Endothelial cell of hepatic sinusoid (primary cell): ENCODE data around the gene GRIA2.
"Not testable (repeated sequence)": the region's sequence is repeated elsewhere in the genome, so short reads cannot be mapped to it uniquely, and the experiment has no call there.

Source experiments
- in situ Hi-C: cut with HindIII; loops from 2 replicates; pipeline ENCODE4 v1.10.0; 2017; ENCODE audit warnings: low sequenced_read_pairs

GRIA2 gene

GRCh38 chr4:157246964-157247363, 26.4 kb downstream of the GRIA2 start:
- in situ Hi-C loops: no loop called here

DNA sequence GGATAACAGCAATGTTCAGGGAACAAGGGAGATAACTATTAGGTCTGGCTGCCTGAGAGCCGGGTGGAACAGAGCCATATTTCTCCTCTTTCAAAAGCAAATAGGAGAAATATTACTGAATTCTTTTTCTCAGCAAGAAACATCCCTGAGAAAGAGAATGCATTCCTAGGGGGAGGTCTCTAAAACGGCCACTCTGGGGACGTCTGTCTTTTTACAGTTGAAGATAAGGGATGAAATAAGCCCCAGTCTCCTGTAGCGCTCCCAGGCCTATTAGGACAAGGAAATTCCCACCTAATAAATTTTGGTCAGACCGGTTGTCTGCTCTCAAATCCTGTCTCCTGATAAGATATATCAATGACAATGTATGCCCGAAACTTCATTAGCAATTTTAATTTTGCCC, 37.6 kb downstream of the GRIA2 start:
- in situ Hi-C loops: not testable (repeated sequence)

GRCh38 chr4:157265281-157265680, 44.8 kb downstream of the GRIA2 start:
- in situ Hi-C loops: no loop called here

DNA sequence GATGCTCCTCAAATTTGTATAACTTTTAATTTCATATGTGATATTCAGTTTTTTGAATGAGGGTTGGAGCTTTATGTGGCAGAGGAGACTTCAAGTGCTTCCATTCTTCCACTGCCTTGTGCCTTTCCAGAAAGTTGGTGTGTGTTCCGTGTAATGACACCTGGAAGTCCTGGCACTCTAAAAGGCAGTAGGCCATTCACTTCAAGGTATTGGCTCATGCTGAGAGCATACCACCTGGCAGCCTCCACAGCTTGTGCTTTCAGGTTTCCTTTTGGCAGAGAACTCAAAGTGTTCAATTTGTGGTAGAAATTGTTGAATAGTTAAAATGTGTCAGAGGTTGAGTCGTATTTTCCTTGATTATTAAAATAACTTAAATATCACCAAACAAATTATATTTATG, 49.6 kb downstream of the GRIA2 start:
- in situ Hi-C loops: no loop called here

GRCh38 chr4:157270552-157270951, 50.0 kb downstream of the GRIA2 start:
- in situ Hi-C loops: no loop called here

- in situ Hi-C loops: no loop called here
These were observed 50.8 kb downstream of the GRIA2 start for GRCh38 chr4:157271166-157271869.

DNA sequence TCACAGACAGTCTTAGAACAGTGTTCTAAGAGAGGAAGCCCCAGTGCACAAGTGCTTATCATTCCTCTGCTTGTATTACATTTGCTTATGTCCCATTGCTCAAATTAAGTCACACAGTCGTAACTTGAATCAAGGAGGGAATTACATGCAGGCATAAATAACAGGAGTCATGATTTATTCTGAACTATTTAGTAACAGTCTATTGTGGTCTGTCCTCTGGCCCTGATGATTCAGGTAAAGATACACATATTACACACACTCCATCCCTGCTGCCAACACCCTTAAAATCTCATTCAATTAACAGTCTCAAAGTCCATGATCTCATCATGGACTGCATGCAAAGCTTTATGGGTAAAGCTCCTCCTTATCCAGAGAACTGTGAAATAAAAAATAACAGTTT, 60.1 kb downstream of the GRIA2 start:
- in situ Hi-C loops: no loop called here

DNA sequence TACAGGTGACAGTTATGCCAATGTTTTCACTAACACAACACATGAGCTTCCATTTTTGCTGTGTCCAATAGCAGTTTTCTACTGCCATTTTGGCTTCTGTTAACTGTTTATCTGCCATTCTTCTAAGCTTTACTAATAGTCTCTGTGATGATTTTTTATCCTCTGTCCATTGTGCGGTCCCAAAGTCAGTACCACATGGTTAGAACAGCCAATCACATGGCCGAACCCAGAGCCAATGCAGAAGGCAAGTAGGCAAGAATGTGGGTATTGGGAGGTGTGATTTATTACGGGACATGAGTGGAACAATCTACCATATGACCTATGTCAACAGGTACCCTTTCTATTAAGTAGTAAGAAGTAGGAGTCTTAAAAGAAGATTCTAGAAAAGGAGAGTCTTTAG, 61.5 kb downstream of the GRIA2 start:
- in situ Hi-C loops: no loop called here

- in situ Hi-C loops: no loop called here
These were observed 66.9 kb downstream of the GRIA2 start for GRCh38 chr4:157287445-157287844.

DNA sequence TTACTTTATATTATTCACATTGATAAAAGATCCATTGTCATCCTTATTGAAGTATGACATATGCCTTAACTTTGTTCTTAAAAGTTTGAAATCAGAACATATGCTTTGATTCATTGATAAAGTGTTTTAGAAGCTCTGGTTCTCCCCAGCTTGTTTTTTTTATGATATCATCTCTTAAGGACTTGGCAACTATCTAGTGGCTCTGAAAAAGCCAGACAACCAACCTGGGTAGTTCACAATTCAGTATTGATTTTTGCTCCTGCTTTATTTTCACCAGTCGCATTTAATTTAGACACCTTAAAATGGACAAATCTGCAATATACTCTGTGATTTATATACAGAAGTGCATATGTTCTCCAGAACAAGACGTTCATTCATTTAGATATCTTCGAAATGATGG, 70.1 kb downstream of the GRIA2 start:
- in situ Hi-C loops: no loop called here

DNA sequence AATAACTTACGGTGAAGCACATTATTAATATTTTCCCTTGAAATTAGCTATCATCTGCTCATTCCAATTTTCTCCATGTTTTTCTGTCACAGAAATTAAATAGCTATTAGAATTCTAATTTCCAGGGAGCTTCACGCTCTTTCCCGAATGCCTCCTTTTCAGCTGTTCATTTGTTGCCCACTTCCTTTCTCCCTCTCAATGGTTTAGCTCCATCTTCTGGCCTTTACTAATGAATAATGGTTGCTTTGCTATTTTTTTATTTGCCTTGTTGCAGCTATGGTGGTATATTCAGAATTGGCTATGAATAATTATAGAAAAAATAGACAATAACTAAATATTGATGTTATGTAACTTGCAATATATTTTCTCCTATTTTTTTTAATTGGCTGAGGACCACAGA, 70.5 kb downstream of the GRIA2 start:
- in situ Hi-C loops: no loop called here

DNA sequence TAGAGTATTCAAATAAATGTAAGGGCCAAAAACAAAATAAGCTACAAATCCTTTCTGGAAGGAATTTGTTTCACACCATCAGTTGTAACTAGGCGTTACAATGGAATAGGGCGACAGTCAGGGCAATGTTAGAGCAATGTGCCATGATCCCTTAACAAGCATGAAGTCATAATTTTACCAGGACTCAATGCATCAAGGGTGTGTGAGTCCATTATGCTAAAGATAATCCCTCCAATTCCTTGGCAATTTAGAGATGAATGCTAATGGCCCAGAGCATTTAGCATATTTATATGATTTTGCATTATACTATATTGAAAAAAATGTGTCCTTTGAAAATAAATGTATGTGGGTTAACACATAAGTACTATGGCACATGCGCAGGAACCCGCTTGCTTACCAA, 73.1 kb downstream of the GRIA2 start:
- in situ Hi-C loops: no loop called here

GRCh38 chr4:157294575-157294974, 74.0 kb downstream of the GRIA2 start:
- in situ Hi-C loops: no loop called here

DNA sequence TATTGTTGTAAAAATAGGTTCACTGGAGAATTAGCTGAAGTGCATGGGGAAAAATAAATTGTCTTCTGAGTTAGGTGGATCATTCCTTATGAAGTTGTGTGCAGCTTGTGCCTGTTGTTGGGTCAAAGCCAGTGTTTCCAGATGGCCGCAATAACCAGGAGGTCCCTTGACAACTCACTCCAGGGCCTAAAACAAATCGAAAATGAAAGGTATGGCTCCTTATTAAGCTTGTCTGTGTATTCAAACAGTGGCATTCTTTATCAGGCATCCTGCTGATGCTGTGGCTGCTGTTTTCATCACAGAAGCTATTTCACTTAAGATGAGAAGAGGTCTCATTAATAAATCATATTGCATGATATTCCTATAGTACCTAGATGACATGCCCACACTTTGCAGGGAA, 80.2 kb downstream of the GRIA2 start:
- in situ Hi-C loops: no loop called here

DNA sequence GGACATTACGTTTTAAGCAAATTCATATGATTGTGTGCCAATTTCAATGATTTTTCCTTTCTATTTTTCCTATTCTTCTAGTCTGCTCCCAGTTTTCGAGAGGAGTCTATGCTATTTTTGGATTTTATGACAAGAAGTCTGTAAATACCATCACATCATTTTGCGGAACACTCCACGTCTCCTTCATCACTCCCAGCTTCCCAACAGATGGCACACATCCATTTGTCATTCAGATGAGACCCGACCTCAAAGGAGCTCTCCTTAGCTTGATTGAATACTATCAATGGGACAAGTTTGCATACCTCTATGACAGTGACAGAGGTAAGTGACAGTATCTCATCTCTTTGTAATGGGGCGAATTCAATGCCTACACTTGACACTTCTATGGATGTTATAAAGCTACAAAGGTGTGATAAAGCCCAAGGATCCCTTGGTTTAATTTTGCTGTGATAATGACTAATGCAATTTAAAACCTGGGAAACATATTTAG, 83.0 kb downstream of the GRIA2 start:
- in situ Hi-C loops: no loop called here

GRCh38 chr4:157304769-157305168, 84.2 kb downstream of the GRIA2 start:
- in situ Hi-C loops: no loop called here

DNA sequence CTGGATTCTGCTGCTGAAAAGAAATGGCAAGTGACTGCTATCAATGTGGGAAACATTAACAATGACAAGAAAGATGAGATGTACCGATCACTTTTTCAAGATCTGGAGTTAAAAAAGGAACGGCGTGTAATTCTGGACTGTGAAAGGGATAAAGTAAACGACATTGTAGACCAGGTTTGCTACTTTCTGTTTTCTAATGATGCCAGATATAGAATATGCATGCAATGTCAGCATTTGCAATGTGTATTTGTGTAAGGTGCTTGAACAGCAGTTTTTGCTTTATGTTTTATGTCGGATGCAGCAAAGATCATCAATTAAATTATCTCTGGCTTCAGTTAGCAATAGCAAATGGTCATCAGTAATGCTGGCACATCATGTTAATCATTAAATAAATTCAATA, 92.2 kb downstream of the GRIA2 start:
- in situ Hi-C loops: no loop called here

GRCh38 chr4:157314906-157315305, 94.4 kb downstream of the GRIA2 start:
- in situ Hi-C loops: no loop called here

DNA sequence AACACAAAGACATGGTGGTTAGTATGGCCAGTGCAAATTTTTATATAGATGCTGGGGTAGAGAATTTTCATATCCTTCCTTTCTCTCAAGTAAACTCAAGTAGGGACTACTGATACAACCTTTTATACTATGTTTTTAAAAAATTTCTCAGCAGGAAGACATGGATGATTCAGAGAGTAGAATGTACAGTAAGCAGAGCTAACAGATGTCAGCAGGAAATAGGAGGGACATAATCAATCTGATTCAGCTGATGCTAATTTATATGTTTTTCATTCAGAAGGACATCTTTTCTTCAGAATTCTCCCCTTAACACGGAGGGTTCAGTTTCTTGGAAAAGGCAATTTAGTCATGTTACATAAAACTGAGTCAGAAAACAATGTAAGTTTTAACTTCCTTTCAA, 95.4 kb downstream of the GRIA2 start:
- in situ Hi-C loops: no loop called here

- in situ Hi-C loops: no loop called here
These were observed 99.6 kb downstream of the GRIA2 start for GRCh38 chr4:157320092-157320491.

GRCh38 chr4:157327666-157328065, 107.1 kb downstream of the GRIA2 start:
- in situ Hi-C loops: no loop called here

GRCh38 chr4:157357887-157358286, 137.4 kb downstream of the GRIA2 start:
- in situ Hi-C loops: no loop called here

DNA sequence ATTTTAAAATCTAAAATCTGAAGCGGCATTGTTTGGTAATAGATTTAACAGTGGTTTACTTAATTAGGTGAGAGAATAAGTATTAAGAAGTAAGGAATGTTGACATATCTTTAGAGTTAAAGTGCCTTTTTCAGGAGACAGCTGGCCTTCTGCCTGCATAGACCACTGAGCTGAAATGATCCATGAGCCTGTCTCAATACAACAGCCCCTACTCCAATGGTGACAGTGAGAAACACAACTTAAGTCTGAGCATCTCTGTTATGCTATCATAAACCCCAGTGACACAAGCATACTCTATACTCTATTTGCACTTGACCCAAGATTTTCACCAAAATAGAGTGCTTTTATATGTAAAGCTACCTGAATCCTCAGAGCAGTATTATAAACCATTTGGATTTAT, 137.9 kb downstream of the GRIA2 start:
- in situ Hi-C loops: no loop called here
